ENCODE data around the gene ZNF175. TPM values are rescaled to one million over a fixed set of nuclear protein-coding genes. Genes with fewer than 3 reads are reported as not detected.

Gene ZNF175
- total and polyA plus RNA-seq, 10 of the 15 experiments (the other 5 are each of a cell fraction or from before 2014, with no cell fraction given), result 1.5 to 12.0 (median 4.1) TPM

- peak in 1 of 2 experiments; percentile 0; a peak in 1 of 4 replicates for TF ChIP-seq BHLHE40 (IDR thresholded peaks at IDR 0.05; ENCODE audit: borderline replicate concordance in 1 of 2, low read depth in 2 of 2, low read length in 1 of 2)
- TF ChIP-seq EED (IDR thresholded peaks at IDR 0.05; ENCODE audit: low read depth), result 0 out of 2 replicates have a peak, but pooled peaks have one; percentile 20
- peak; percentile 53 for TF ChIP-seq SP1 (IDR thresholded peaks at IDR 0.05; ENCODE audit: low read depth, low read length)
- TF ChIP-seq NRF1 (conservative IDR thresholded peaks at IDR 0.05; ENCODE audit: low read depth, low read length), result peak; percentile 94
- TF ChIP-seq IRF4 (IDR thresholded peaks at IDR 0.05; ENCODE audit: low read depth, low read length), result no peak
- peak; percentile 15; the same call in 1 of the 2 replicates for TF ChIP-seq ATF7 (IDR thresholded peaks at IDR 0.05; ENCODE audit: low read depth)
- no peak for TF ChIP-seq SPI1 (IDR thresholded peaks at IDR 0.05; ENCODE audit: borderline replicate concordance, insufficient read depth, low read depth, low read length)
- peak; percentile 97 for TF ChIP-seq CREM (IDR thresholded peaks at IDR 0.05; ENCODE audit: low read depth)
- 0 out of 3 replicates have a peak, but pooled peaks have one; percentile 13 for TF ChIP-seq POU2F2 (IDR thresholded peaks at IDR 0.05; ENCODE audit: borderline replicate concordance, low read depth, low read length)
- no peak for TF ChIP-seq ETV6 (conservative IDR thresholded peaks at IDR 0.05 in 1 of 2, IDR thresholded peaks at IDR 0.05 in 1 of 2; ENCODE audit: borderline replicate concordance in 1 of 2, low read depth in 1 of 2)
- TF ChIP-seq CHD2 (IDR thresholded peaks at IDR 0.05; ENCODE audit: borderline replicate concordance, low read depth, low read length), result peak; percentile 89
- 0 out of 2 replicates have a peak, but pooled peaks have one; percentile 23 for TF ChIP-seq TCF12 (IDR thresholded peaks at IDR 0.05; ENCODE audit: low read depth, low read length)
- TF ChIP-seq SRF (IDR thresholded peaks at IDR 0.05; ENCODE audit: low read depth in 2 of 2, low read length in 2 of 2), result peak in 1 of 2 experiments; percentile 4; a peak in 1 of 4 replicates
- no peak for TF ChIP-seq ESRRA (IDR thresholded peaks at IDR 0.05; ENCODE audit: low read length)
- TF ChIP-seq TCF7 (IDR thresholded peaks at IDR 0.05; ENCODE audit: borderline replicate concordance), result no peak
- TF ChIP-seq POLR2AphosphoS2 (IDR thresholded peaks at IDR 0.05; ENCODE audit: low read depth, low read length), result no peak
- TF ChIP-seq RELA (IDR thresholded peaks at IDR 0.05; ENCODE audit: borderline replicate concordance, partially characterized antibody), result peak; percentile 70
- peak; percentile 75; the same call in 1 of the 2 replicates for TF ChIP-seq ZBTB40 (IDR thresholded peaks at IDR 0.05; ENCODE audit: borderline replicate concordance)
- TF ChIP-seq RUNX3 (IDR thresholded peaks at IDR 0.05; ENCODE audit: low read length), result peak; percentile 27; the same call in 1 of the 2 replicates
- no peak for TF ChIP-seq SUZ12 (IDR thresholded peaks at IDR 0.05; ENCODE audit: unreplicated experiment)
- TF ChIP-seq ZBTB11 (CRISPR knock-in tag; IDR thresholded peaks at IDR 0.05), result no peak
- peak; percentile 49 to 60; a peak in 2 of 3 replicates for TF ChIP-seq EGR1 (IDR thresholded peaks at IDR 0.05; ENCODE audit: borderline replicate concordance in 1 of 2, low read depth in 2 of 2, low read length in 2 of 2)
Observed at GRCh38 chr19:51593969-51594773, 23.1 kb downstream of the ZNF175 start (continued).
